Activated gamma-delta T cell treated with anti-CD3 and anti-CD28 coated beads, Interleukin-2, amount 50 U/mL, for 16 hours (primary cell): ENCODE measurements around the gene HSD17B7.
A peak's percentile ranks its signal among the peaks of the same experiment; 100 is the strongest.
"Not testable (repeated sequence)": the region's sequence is repeated elsewhere in the genome, so short reads cannot be mapped to it uniquely, and the experiment has no call there.

Experiments
- DNase-seq: peaks from one replicate; pipeline ENCODE4 v3.0.0-alpha.2; 2020; ENCODE audit warnings: low read depth

HSD17B7 gene

GRCh38 chr1:162807503-162807902 is 17.0 kb downstream of the HSD17B7 start:
- not testable (repeated sequence) for DNase-seq

- not testable (repeated sequence) for DNase-seq
These were observed 21.9 kb downstream of the HSD17B7 start for GRCh38 chr1:162812357-162812756.

GRCh38 chr1:162818136-162818535 is 27.6 kb downstream of the HSD17B7 start:
- not testable (repeated sequence) for DNase-seq

GRCh38 chr1:162818666-162819065 is 28.2 kb downstream of the HSD17B7 start:
- DNase-seq = not testable (repeated sequence)

GRCh38 chr1:162822391-162823200 is 32.1 kb downstream of the HSD17B7 start:
- DNase-seq = no peak

GRCh38 chr1:162823231-162823630 is 32.7 kb downstream of the HSD17B7 start:
- DNase-seq = no peak

- DNase-seq = no peak
These were observed 33.4 kb downstream of the HSD17B7 start for GRCh38 chr1:162823771-162824525.

GRCh38 chr1:162829268-162829667 is 38.8 kb downstream of the HSD17B7 start:
- DNase-seq = no peak

GRCh38 chr1:162832470-162832869 is 42.0 kb downstream of the HSD17B7 start:
- DNase-seq = no peak

- DNase-seq = no peak
These were observed 44.8 kb downstream of the HSD17B7 start for GRCh38 chr1:162835157-162835899.

GRCh38 chr1:162838863-162839262 is 48.4 kb downstream of the HSD17B7 start:
- no peak for DNase-seq

- no peak for DNase-seq
These were observed 49.8 kb downstream of the HSD17B7 start for GRCh38 chr1:162840250-162840839.

GRCh38 chr1:162844153-162844552 is 53.7 kb downstream of the HSD17B7 start:
- no peak for DNase-seq

- no peak for DNase-seq
These were observed 56.0 kb downstream of the HSD17B7 start for GRCh38 chr1:162846256-162847212.

- DNase-seq = peak; percentile 74
These were observed 57.4 kb downstream of the HSD17B7 start for GRCh38 chr1:162847839-162848453.

GRCh38 chr1:162849711-162850110 is 59.2 kb downstream of the HSD17B7 start:
- DNase-seq = no peak

- no peak for DNase-seq
These were observed 60.8 kb downstream of the HSD17B7 start for GRCh38 chr1:162851341-162851740.

- DNase-seq = peak; percentile 6
These were observed 63.9 kb downstream of the HSD17B7 start for GRCh38 chr1:162854245-162854882.

GRCh38 chr1:162855461-162856150 is 65.1 kb downstream of the HSD17B7 start:
- no peak for DNase-seq
